ENCODE data around the gene USP33.
"Not testable (repeated sequence)": the region's sequence is repeated elsewhere in the genome, so short reads cannot be mapped to it uniquely, and the experiment has no call there.

USP33 gene

GRCh38 chr1:77668924-77669449 is 90.7 kb downstream of the USP33 start:
- no peak for DNase-seq

- peak; percentile 18 for DNase-seq
These were observed 94.6 kb downstream of the USP33 start for GRCh38 chr1:77664939-77665516.

- DNase-seq = no peak
These were observed 98.0 kb downstream of the USP33 start for GRCh38 chr1:77661696-77662095.

GRCh38 chr1:77659879-77660593 is 99.6 kb downstream of the USP33 start:
- DNase-seq = no peak

- no peak for DNase-seq
These were observed 101.4 kb downstream of the USP33 start for GRCh38 chr1:77658271-77658670.

GRCh38 chr1:77655431-77655974 is 104.1 kb downstream of the USP33 start:
- DNase-seq = no peak

- DNase-seq = no peak
These were observed 106.6 kb downstream of the USP33 start for GRCh38 chr1:77652970-77653516.

- no peak for DNase-seq
These were observed 107.4 kb downstream of the USP33 start for GRCh38 chr1:77652268-77652667.

GRCh38 chr1:77649127-77649526 is 110.5 kb downstream of the USP33 start:
- DNase-seq = no peak

GRCh38 chr1:77646224-77646623 is 113.4 kb downstream of the USP33 start:
- not testable (repeated sequence) for DNase-seq
